Brain microvascular endothelial cell (primary cell): Measurements from ENCODE around the gene CSNK1D.

Experiments
- DNase-seq: peaks from one replicate; pipeline ENCODE4 v3.0.0-alpha.2; 2020
- H3K27ac ChIP-seq: fragments of 250-450 bp; sonication (Bioruptor Pico); 2 replicates; pipeline ENCODE4 v1.5.1; 2020; ENCODE audit warnings: mild to moderate bottlenecking, moderate library complexity
- H3K27me3 ChIP-seq: fragments of 250-450 bp; sonication (Bioruptor Pico); replicated peaks from 2 replicates; pipeline ENCODE4 v1.5.1; 2020; ENCODE audit warnings: mild to moderate bottlenecking
- H3K36me3 ChIP-seq: fragments of 250-450 bp; sonication (Bioruptor Pico); replicated peaks from 2 replicates; pipeline ENCODE4 v1.5.1; 2020; ENCODE audit warnings: mild to moderate bottlenecking
- H3K4me3 ChIP-seq: 2 replicates; pipeline ENCODE4 v1.5.1; 2011; ENCODE audit warnings: low read depth, mild to moderate bottlenecking, control low read depth, low read length, moderate library complexity
- in situ Hi-C: cut with HindIII; loops from 2 replicates; pipeline ENCODE4 v1.10.0; 2017; ENCODE audit warnings: low sequenced_read_pairs, low pct_ligation_motif_present
- TF ChIP-seq, protein P1 (sequence below): IDR thresholded peaks from 2 replicates; pipeline ENCODE4 v1.5.1; 2011; ENCODE audit warnings: low read depth, mild to moderate bottlenecking, moderate library complexity, low read length, control low read depth, inconsistent platforms; ENCODE audit errors: missing control alignments

The CSNK1D gene

DNA sequence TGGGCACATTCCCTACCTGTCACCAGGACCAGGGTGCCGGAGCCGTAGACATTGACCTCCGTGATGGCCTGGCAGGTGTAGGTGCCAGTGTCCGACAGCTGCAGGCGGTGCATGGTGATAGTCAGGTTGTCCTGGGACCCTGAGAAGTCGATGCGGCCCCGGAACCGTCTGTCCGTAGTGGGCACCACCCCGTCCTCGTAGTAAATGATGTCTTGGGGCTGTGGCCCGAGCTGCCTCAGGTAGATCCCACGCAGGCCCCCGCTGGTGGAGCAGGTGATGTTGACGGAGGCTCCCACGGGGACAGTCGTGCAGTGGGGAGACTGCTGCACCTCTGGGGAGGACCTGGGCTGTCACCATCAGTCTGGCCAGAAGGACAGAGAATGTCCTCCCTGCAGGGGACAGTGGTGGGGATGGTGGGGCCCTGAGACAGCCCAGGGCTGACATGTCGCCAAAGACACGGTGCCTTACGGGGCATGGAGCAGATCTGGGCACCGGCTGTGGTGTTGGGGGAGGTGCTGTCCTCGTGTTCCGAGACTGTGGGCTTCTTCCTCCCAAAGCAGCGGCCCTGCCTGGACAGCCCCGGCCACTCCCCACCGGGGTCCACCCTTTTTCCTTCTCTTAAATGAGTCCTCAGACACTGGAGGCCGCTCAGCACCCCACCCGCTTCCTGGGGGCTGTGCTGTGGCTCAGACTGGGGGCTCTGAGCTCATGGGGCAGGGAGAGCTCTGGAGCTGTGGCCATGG is 43.3 kb upstream of the CSNK1D start:
- H3K4me3 ChIP-seq: no peak overlapping the region
- no peaks in the 10 kb centered on the region for H3K36me3 ChIP-seq
- H3K27ac ChIP-seq: no peak overlapping the region
- peaks cover 29% of the 10 kb centered on the region for H3K27me3 ChIP-seq
- TF ChIP-seq, protein P1, sequence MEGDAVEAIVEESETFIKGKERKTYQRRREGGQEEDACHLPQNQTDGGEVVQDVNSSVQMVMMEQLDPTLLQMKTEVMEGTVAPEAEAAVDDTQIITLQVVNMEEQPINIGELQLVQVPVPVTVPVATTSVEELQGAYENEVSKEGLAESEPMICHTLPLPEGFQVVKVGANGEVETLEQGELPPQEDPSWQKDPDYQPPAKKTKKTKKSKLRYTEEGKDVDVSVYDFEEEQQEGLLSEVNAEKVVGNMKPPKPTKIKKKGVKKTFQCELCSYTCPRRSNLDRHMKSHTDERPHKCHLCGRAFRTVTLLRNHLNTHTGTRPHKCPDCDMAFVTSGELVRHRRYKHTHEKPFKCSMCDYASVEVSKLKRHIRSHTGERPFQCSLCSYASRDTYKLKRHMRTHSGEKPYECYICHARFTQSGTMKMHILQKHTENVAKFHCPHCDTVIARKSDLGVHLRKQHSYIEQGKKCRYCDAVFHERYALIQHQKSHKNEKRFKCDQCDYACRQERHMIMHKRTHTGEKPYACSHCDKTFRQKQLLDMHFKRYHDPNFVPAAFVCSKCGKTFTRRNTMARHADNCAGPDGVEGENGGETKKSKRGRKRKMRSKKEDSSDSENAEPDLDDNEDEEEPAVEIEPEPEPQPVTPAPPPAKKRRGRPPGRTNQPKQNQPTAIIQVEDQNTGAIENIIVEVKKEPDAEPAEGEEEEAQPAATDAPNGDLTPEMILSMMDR: no peak
- DNase-seq: no peak
- in situ Hi-C loops: no loop called here

DNA sequence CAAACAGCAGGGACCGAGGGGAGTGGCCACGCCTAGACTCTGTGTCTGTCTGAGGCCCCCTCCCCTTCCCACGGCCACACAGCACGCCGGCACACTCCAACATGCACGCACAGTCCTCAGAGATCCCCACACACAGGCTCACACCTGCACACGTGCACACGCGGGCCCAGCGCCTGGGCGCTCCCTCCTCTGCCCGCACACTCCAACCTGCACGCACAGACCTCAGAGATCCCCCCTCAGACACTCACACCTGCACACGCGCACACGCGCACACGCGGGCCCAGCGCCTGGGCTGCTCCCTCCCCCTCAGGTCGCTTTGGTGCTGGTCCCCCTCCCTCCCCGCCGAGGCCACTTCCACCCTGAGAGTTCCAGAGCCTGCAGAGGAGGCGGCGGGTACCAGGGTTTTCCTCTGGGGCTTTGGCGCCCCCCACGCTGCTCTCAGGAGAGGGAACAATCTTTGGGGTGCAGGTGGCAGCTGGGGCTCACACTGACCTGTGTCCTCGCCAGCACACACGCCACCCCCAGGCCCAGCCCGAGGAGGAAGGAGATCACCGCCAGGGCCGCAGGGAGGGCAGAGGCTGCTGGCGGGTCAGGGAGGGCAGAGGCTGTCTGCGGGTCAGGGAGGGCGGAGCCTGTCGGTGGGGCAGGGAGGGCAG is 42.3 kb upstream of the CSNK1D start:
- in situ Hi-C loops: no loop called here
- Histone ChIP-seq H3K27me3 (peaks cover 29% of the 10 kb centered on the region), H3K4me3 (no peak overlapping the region), H3K36me3 (no peaks in the 10 kb centered on the region), H3K27ac (no peak overlapping the region)
- TF ChIP-seq, protein P1: no peak
- no peak for DNase-seq

DNA sequence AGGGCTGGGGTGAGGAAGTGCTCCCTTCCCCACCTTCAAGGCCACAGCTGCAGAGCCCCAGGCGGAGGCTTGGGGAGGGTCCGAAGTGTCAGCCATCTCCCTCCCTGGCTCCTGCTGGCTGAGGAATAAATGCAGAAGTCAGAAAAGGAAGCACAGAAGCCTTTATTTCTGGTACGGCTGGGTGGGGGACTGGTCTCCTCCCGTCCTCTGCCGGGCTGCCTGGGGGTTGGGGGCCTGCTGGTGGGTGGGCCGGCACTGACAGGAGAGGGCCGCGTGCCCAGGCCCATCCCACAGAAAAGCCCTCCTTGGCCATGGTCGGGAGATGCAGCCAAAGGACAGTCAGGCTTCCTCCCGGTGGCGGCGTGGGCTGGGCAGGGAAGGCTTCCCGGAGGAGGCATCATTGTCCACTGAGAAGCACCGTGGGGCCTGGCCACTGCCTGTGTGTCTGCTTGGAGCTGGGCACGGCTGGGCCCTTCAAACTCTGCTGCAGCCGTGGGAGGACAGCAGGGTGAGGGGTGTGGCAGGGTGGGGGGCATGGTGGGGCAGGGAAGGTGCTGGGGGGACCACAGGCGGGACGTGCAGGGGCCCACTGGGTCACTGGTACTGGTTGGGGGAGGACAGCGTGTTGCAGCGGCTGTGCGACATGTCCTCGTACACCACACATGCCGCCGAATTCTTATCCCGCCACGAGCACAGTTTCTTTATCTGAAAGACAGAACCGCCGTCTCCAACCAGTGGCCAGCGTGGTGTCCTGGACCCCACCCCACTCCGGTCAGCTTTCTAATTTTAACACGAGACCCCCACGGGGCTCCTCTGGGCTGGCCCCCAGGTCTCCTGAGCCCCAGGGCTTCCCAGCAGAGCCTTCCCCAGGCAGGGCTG is 41.5 kb upstream of the CSNK1D start:
- Histone ChIP-seq H3K27me3 (peaks cover 29% of the 10 kb centered on the region), H3K4me3 (no peak overlapping the region), H3K27ac (no peak overlapping the region), H3K36me3 (no peaks in the 10 kb centered on the region)
- TF ChIP-seq, protein P1: no peak
- in situ Hi-C loops: no loop called here
- no peak for DNase-seq

DNA sequence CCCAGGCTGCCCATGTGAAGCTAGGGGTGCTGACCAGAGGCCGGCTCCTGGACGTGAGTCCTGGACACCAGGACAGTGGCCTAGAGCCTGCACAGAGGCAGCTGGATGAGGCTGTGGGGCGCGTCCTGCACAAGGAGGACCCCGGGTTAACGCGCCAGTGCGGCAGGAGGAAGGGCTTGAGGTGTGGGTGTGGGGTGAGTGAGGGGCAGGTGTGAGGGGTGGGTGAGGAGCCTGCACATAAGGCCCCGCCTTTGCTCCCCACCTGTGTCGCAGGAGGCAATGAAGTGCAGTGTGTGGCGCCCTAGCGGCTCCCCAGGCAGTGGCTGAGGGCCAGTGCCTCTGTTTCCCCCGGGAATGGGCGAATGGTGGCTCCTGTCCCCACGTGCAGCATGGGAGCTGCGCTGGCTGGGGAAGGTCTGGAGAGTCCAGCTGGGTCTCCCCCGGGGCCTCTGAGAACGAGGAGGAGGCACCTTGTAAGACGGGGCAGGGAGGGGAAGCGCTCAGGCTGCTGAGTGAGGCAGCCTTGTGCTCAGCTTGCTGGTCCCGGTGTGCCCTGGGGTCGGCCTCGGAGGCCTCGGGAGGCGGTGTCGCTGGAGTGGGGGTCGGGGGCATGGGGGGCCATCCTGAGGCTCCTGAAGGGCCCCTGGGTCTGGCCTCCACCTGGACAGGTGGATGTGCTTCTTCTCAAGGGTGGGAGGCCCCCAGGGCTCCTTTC is 40.7 kb upstream of the CSNK1D start:
- Histone ChIP-seq H3K36me3 (no peaks in the 10 kb centered on the region), H3K27ac (no peak overlapping the region), H3K4me3 (no peak overlapping the region), H3K27me3 (peaks cover 29% of the 10 kb centered on the region)
- TF ChIP-seq, protein P1: no peak
- DNase-seq: no peak
- in situ Hi-C loops: no loop called here

DNA sequence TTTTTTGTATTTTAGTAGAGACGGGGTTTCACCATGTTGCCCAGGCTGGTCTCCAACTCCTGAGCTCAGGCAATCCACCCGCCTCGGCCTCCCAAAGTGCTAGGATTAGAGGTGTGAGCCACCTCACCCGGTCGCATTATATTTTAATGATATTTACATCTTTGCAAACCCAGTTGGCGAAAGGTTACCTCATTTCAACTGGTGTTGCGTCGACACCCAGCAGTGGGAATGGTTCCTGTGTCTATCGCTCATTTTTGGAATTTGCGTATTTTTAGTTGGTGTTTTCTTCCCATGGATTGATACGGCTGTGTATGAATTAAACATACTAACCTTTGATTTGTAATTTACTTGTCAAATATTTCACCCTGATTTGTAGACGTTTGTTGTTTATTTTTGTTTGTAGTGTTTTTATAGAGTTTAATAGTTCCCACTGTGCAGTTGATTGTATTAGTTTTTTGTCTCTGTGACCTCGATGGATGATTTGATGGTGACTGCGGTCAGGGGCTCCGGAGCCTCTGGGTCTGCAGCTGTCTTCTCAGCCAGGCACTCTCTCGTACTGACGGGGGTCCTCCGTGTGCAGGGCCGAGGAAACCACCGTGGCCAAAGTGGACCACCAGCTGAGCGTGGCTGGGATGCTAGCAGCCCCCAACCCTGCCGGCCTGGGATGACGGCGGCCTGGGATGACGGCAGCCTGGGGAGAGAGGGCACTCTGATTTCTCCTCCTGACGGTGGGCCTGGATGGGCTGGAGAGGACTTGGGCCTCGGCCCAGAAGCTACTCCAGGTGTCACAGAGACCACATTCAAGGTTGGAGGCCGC is 39.9 kb upstream of the CSNK1D start:
- DNase-seq: no peak
- H3K27me3 ChIP-seq: peaks cover 32% of the 10 kb centered on the region
- TF ChIP-seq, protein P1: no peak
- in situ Hi-C loops: no loop called here
- no peak overlapping the region for H3K4me3 ChIP-seq
- H3K27ac ChIP-seq: no peak overlapping the region
- no peaks in the 10 kb centered on the region for H3K36me3 ChIP-seq
